Measurements from ENCODE around the gene DHODH.

DNA sequence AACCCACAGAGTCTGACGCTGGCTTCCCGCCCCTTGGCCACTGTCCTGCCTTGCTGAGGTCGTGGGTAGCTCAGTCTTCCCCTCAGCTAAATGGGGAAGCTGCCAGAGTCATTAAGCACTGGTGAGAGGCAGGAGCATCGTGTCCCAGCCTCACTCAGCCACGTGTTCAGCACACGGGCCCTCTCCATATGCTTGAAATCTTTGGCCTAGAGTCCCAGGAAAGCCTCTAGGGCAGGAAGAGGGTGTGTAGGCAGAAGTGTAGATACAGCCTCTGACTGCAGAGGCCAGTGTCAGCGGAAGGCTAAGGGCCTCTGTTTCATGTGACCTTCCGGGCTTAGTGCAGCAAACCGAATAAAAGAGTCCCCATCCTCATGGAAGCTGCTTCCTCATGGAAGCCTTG, 4.1 kb downstream of the DHODH start:
- TF ChIP-seq, protein P1, sequence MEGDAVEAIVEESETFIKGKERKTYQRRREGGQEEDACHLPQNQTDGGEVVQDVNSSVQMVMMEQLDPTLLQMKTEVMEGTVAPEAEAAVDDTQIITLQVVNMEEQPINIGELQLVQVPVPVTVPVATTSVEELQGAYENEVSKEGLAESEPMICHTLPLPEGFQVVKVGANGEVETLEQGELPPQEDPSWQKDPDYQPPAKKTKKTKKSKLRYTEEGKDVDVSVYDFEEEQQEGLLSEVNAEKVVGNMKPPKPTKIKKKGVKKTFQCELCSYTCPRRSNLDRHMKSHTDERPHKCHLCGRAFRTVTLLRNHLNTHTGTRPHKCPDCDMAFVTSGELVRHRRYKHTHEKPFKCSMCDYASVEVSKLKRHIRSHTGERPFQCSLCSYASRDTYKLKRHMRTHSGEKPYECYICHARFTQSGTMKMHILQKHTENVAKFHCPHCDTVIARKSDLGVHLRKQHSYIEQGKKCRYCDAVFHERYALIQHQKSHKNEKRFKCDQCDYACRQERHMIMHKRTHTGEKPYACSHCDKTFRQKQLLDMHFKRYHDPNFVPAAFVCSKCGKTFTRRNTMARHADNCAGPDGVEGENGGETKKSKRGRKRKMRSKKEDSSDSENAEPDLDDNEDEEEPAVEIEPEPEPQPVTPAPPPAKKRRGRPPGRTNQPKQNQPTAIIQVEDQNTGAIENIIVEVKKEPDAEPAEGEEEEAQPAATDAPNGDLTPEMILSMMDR (IDR thresholded peaks at IDR 0.05 in 8 of 11, conservative IDR thresholded peaks at IDR 0.05 in 3 of 11) = no peak
- TF ChIP-seq POLR2AphosphoS5 (IDR thresholded peaks at IDR 0.05) (peak in 2 of 3 donors; percentile 55 to 63), POLR2A (IDR thresholded peaks at IDR 0.05) (no peak)
